Activated naive CD4-positive, alpha-beta T cell treated with anti-CD3 and anti-CD28 coated beads, Interleukin-2, amount 50 U/mL, for 16 hours (primary cell): Measurements from ENCODE around the gene KDSR.

Source experiments
- DNase-seq: peaks from one replicate; pipeline ENCODE4 v3.0.0-alpha.2; 2020

The KDSR gene

GRCh38 chr18:63302220-63302619 lies 64.8 kb downstream of the KDSR start:
- no peak for DNase-seq

GRCh38 chr18:63301434-63301833 lies 65.6 kb downstream of the KDSR start:
- DNase-seq = no peak

GRCh38 chr18:63299837-63300745 lies 66.9 kb downstream of the KDSR start:
- DNase-seq = no peak

- DNase-seq = no peak
These were observed 68.3 kb downstream of the KDSR start for GRCh38 chr18:63298400-63299365.

GRCh38 chr18:63297687-63298399 lies 69.2 kb downstream of the KDSR start:
- DNase-seq = no peak

GRCh38 chr18:63293935-63294334 lies 73.1 kb downstream of the KDSR start:
- DNase-seq = no peak

- DNase-seq = no peak
These were observed 73.9 kb downstream of the KDSR start for GRCh38 chr18:63292831-63293683.

GRCh38 chr18:63291278-63291677 lies 75.7 kb downstream of the KDSR start:
- DNase-seq = no peak

GRCh38 chr18:63290821-63291200 lies 76.2 kb downstream of the KDSR start:
- DNase-seq = peak; percentile 18

- DNase-seq = no peak
These were observed 76.7 kb downstream of the KDSR start for GRCh38 chr18:63290166-63290820.

GRCh38 chr18:63288311-63288710 lies 78.7 kb downstream of the KDSR start:
- no peak for DNase-seq

- DNase-seq = no peak
These were observed 79.2 kb downstream of the KDSR start for GRCh38 chr18:63287691-63288220.

- no peak for DNase-seq
These were observed 80.1 kb downstream of the KDSR start for GRCh38 chr18:63286926-63287325.

GRCh38 chr18:63284827-63285733 lies 81.9 kb downstream of the KDSR start:
- no peak for DNase-seq

- no peak for DNase-seq
These were observed 82.7 kb downstream of the KDSR start for GRCh38 chr18:63284173-63284799.

- DNase-seq = no peak
These were observed 83.5 kb downstream of the KDSR start for GRCh38 chr18:63283305-63284094.

GRCh38 chr18:63282793-63283192 lies 84.2 kb downstream of the KDSR start:
- DNase-seq = no peak
